G401.6 (cell line): ENCODE data around the gene POFUT2.

Experiments
- FAIRE-seq: peaks from 2 replicates; lab custom pipeline; 2012; peaks lifted over from hg19 to GRCh38; lab: Jason Lieb, UNC

The POFUT2 gene

DNA sequence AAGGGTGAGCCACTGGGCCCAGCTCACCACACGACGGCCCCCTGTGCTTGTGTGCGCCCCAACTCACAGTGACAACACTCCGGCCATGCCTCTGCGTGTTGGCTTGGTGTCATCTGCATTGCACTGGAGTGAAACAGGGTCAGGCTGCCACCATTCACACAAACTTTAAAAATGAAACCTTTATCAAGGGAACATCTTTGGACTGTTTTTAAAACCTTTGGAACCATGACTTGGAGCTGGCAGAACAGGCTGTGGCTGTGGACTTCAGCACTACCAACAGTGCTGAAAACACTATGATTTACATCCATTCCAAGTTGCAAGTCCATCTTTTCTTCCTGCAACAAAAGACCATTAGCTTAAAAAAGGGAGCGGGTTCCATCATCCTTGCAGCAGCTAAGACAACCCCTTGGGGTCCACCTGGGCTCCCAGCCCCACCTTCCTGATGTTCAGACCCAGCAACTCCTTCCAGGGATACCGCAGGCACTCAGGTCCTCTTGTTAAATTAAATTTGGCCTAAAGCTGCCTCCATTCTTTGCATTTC, 25.6 kb downstream of the POFUT2 start:
- FAIRE-seq: no peak

DNA sequence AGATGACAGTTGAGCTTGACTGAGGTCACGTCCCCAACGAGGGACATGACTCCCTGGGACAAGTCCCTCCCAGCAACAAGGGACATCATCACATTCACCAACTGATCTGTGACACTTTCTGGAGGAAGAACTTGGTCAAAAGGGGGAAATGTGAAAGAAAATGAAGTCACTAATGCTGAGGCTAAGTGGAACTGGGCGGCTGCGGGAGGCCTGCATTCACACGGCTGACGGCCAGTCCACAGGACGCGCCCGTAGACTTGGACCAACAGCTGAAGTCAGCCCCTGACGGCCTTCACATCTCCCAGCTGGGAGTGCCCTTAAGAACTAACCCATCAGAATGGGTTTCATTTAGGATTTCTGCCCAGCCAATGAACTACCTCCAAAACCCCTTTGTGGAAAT, 26.6 kb downstream of the POFUT2 start:
- FAIRE-seq: no peak

DNA sequence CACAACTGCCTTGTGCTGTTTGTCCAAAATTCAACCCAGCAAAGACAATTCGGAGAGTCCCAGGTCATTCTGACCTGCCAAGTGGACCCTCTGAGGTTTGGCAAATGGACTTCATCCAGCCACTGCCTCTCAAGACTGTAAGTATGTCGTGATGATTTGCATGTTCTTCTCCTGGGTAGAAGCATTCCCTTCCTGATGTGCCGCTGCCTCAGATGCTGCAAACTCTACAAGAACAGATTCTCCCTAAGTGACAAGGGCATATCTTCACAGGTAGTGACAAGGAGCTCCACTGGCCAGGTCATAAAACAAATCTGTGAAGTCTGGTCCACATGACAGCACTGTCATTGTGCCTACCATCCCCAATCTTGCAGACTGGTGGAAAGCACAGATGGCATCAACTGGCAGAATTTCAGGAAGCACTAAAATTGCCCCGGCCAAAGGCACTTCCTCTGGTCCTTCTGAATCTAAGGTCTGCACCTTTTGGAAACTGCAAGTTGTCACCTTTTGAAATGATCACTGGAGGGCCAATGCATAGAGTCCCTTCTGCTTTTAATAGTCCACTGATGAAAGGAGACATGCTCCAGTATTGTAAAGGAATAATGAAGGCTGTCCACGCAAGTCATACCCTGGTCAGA, 27.4 kb downstream of the POFUT2 start:
- FAIRE-seq: no peak

DNA sequence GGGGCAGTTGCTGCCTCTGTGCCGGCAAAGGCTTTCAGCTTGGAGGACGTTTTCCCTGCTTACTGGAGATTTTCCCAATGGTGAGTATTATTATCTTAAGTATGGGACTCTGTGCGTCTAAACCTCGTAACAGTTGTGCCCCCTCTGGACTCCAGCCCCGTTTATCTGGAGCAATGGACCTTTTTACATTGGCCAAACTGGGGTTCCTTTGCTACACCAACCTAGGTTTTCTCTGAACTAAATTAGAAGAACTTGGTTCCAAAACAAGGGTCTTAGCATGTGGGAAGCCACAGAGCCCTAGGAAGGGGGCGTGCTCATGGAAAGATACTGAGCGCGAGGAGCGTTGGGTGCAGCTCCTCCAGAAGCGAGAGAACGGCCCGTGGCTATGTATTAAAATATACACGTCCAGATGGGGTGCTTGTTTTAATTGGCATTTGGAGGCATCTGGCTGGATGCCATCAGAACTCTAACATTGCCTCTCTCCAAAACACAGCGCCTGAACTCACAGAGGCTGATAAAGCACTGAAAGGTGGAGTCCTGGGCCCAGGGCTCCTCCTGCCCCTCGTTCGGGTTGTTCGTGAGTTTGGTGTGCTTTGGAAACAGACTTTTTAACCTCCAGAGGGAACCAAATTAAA, 28.4 kb downstream of the POFUT2 start:
- FAIRE-seq: no peak

DNA sequence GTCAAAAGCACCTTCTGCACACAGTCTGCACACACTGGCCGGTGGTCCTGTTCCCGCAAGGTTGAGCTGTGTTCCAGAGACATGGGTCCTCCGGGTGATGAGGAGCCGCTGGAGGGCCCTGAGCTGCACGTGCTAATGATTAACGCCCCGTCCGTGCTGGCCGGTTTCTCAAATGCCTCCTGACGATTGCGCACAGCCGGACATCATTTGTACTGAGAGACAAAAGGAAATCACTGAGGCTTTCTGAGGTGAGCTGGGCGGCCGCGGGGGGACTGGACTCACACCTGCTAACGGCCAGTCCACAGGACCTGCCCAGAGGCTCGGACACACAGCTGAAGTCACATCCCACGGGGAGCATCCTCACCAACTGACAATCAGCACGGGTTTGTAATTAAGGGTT, 29.2 kb downstream of the POFUT2 start:
- no peak for FAIRE-seq

DNA sequence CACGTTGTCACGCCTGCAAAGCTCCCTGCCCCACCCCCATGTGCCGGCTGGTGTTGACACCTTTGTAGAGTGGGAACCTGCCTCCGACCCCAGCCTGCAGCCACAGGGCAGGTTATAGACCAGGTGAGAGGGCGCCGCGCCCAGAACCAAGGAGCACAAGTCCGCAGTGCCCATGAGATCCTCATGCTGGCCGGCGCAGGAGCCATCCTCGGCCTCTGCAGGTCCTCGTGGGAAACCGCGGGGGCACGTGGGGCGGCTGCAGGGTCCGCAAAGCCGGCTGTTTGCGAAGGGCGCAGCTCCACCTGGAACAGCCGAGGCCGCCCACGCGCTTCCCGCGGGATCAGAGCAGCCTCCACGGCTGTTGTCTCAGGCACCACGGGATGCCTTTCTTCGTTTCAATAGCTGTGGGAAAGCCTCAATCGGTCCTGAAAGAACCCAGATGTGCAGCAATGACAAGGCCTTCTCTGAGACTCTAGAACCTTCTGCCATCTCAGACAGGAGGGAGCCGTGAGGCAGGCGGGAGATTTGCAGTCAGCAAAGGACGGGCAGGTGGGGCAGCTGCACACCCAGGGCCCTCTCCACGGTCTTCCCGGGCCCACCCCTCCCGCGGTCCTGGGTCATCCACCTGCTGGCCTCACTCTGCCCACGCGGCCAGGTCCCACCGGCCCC, 29.9 kb downstream of the POFUT2 start:
- no peak for FAIRE-seq

DNA sequence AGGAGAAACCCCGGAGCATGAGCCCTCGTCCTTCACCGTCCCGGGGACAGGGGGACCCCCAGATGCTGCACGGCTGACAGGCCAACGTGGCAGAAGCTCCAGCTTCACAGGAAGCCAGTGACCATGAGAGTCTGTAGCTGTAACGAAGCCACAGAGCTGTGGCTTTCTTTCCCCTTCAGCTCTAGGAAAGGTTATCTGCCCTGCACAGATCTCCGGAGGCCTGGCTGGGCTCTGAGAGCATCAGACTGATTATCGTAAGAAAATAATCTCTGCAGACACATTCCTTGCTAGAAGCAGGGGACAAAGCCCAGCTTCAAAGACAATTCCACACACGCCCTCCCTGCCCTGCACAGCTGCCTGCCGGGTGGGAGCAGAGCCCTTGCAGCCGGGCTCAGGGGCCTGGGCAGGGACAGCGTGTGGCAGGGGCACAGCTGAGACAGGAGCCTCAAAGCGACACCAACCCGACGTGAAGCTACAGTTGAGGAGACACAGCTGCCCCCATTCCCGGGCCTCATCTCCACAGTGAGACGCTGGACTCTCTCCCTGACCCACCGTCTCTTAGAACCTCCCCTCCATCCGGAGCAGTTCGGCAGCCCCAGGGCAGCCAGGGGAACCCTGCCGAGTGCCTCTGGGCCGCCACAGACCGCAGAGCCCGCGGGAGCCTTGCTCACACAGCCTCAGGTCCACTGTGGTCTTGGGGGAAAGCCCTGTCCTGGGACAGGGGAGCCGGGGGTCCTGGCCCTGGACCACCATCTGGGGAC, 30.6 kb downstream of the POFUT2 start:
- no peak for FAIRE-seq

DNA sequence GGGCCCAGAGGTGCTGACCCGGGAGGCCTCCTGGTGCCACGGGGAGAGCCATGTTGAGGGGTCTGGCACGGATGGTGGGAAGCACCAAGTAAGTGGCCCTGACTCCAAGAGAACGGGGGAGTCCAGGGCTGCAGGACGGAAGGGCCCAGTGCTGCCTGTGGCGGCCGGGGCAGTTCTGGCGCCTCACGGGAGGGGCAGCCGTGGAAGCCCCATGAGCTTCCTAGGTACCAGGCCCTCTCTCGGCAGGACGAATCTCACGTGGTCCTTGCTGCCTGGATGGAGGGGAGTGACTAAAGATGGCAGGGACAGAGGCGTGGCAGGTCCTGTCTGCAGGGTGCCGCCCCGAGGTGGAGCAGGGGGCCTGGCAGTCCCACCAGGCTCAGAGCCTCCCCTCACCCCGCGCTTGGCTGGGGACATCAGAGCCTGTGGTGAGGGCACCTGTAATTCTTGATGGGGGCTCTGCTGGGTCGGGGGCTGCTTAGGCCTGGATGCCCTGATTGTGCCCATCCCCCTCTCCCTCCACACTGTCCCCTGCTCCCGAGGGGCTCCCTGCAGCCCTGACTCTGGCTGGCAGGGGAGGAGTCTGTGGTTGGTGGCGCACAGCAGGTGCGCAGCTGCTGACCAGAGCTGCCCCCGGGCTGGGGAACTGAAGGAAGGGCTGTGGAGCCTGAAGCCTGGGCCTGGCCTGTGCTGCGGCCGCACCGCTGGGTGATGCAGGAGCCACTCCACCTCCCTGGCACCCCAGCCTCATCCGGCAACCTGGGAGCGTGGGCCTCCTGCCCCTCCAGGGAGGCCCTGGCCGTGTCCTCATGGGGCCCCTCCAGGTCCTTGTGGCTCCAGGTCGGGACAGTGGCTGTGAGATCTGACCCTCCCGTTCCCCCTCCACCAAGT, 31.4 kb downstream of the POFUT2 start:
- no peak for FAIRE-seq

DNA sequence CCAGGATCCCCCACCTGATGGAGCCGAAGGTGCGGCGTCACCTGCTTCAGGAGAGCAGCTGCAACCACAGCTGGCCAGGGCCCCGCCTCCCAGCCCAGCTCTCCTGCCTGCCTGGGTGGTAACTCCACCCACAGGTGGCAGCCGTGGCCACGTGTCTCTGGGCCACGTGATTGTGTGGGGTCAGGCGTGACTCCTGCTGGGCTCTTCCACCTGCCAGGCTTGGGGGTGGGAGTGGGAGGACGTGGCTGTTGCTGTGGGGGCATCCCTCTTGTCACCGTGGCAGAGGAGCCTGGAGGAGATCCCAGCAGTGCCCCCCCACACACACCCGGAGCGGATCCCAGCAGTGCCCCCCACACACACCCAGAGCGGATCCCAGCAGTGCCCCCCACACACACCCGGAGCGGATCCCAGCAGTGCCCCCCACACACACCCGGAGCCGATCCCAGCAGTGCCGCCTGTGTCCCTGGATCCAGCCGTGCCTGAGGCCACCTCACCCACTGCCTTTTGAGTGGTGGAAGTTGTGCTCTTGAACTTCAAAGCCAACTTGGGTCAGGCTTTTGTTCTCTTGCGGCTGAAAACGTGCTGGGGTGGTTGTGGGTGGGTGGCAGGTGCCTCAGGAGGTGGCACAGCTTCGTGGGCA, 32.2 kb downstream of the POFUT2 start:
- FAIRE-seq: no peak

DNA sequence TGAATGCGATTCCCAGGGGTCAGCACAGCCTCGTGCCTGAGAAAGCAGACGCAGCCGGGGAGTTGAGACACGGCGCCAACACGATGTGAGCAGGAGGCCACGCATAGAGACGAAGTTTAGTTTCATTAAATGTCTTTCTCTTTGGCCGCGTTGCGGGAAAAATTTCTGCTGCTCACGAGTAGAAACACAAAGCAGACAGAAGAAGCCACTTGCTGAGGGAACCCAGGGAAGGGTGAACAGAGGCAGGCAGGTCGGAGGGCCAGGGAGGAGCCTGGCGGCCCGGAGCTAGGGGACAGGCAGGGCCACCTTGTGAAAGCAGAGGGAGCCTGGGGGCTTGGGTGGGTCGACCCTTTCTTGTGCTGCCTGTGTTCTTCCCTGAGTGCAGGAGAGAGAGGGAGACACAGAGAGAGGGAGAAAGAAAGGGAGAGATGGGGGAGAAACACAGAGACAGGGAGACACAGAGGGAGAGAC, 33.2 kb downstream of the POFUT2 start:
- no peak for FAIRE-seq

DNA sequence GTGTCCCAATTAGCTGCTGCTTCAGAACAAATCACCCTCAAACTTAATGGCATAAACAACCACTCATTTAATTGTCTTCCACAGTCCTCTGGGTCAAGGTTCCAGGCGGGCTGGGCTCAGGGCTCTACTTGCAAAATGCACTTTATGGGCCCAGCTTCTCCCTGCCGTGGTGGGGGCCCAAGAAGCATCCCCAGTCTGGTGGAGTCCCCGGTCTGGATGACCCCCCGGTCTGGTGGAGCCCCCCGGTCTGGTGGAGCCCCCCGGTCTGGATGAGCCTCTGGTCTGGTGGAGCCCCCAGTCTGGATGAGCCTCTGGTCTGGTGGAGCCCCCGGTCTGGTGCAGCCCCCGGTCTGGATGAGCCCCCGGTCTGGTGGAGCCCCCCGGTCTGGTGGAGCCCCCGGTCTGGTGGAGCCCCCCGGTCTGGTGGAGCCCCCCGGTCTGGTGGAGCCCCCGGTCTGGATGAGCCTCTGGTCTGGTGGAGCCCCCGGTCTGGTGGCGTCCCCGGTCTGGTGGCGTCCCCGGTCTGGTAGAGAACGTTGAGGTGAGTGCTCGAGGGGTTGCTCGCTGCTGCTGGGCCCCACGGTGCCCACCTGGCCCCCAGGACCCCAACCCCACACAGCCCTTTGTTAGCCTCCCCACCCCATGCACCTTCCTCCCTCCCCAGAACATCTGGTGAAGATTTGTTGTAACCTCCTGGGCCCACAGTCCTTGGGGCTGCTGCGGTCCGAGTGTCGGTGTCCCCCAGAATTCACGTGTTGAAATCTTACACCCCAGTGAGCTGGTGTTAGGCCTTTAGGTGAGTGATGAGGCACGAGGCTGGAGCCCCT, 33.8 kb downstream of the POFUT2 start:
- FAIRE-seq: no peak

DNA sequence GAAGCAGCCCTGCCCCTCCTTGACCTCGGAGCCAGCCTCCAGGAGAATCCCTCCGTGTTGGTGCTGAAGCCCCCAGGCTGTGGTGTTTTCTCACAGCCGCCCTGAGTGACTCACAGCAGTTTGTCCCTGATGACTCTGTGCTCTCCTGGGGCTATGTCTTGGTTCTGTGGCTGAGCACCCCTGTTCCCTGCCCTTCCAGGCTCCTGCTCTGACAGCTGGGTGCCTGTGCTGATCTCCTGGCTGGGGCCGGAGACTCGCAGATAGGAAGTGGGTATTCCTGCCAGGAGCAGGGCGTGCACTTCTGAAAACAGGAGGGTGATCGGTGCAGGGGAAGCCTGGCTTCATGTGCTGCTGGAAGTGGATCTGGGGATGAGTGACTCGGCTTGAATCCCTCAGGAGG, 34.5 kb downstream of the POFUT2 start:
- FAIRE-seq: no peak

DNA sequence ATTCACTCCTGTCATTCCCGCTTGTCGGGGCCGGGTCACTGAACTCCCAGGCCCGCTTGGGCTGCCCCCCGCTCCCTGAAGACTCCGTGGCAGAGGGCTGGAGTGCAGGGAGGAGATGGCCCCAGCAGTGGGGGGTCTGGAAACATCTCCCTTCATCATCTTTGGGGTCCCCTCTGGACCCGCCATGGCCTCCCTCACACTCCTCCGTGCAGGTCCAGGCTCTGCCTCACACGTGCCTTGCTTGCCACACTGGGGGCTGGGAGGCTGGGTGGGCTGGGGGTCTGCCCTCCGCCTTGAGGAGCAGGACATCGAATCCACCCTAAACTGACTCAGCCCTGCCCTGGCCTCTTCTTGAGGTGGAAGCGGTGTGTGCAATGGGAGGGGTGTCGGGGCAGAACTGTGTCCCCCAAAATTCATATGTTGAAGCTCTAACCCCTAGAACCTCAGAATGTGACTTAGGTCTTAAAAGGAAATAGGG, 35.2 kb downstream of the POFUT2 start:
- no peak for FAIRE-seq

DNA sequence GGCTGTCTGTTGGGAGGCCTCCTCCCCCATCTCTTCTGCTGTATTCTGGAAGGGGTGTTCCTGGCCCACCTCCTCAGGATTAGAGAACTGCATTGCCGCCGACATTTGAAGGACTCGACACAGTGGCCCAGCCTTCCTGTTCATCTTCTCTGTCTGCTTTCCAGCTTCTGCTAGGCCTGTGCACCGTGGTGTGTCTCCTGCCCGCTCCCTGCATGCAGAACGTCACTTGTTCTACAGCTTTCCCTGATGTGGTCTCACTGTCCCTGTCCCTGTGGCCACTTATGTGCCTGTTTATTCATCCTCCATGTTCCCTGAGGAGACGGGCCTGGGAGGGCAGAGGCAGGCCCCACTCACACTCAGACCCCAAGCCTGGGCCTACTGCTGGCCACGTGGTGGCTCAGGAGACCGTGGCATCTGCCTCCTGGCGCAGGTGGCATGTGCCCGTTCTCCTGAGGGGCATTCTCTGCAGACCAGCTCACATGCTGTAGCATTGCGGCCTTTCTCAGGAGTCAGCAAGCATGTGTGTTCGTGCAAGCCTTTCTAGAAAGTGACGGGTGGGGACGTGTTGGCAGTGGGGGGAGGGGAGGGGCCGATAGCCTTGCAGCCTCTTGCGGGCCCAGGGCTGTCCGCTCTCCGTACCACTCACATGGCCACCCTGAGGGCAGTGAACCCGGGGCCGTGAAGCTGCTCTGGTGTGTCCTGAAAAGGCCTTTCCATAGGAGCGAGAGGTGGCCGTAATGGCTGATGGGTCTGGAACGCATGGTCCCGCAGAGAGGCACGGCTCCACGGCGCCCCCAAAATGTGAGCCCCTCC, 35.9 kb downstream of the POFUT2 start:
- no peak for FAIRE-seq

DNA sequence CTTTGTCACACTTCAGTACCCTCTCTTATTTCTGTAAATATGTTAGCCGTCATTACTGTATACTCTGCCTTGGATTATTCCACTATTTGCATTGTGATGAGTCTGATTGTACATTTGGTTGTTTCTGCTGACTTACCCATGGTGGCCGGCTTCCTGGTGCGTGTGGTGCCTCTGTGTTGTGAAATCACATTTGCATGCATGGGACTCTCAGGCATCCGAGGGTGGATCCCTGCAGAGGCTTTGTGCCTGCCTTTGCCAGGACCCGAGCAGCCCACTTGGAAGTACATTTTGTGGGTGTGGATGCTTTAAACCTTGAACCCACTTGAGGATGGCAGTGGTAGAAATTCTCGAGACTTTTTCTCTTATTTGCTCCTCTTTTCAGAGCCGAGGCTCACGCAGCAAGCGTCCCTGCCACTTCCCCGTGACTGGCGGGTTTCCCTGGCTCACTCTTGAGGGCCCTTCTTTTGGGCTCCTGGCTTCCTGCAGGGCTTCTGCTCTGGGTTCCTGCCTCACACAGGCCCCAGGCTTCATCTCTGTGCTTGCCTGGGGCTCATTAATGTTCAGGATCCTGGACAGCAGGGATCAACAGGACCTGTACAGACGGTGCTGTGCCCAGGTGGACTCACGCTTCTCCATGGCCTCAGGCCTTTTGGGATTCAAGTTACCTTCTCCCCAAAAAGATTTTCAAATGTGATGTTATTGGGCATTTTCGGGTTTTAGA, 36.6 kb downstream of the POFUT2 start:
- FAIRE-seq: no peak

DNA sequence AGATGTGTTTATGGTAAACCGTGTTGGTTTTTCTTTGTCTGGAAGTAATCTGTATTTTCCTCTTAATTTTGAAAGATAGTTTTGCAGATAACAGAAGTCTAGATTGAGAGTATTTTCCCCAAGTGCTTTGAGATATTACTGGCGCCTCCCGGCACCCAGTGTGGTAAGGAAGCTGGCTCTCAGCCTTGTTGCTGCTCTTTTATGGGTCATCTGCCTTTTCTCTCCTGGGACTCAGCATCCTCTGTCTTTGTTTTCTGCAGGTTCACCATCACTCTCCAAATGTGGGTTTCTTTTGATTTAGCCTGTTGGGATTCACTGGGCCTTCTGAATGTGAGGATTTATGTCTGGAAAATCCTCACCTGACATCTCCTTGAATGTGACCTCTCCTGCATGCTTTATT, 37.4 kb downstream of the POFUT2 start:
- FAIRE-seq: no peak

DNA sequence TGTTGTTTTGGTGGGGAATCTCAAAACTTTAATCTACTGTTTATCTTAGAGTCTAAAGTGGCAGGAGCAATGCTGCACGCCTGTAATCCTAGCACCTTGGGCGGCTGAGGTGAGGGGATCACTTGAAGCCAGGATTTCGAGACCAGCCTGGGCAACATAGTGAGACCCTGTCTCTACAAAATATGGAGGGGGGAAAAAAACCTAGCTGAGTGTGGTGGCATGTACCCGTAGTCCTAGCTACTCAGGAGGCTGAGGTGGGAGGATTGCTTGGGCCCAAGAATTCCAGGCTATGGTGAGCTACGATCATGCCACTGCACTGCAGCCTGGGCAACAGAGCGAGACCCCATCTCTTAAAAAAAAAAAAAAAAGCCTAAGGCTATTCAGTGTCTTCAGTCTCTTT, 38.1 kb downstream of the POFUT2 start:
- FAIRE-seq: no peak

DNA sequence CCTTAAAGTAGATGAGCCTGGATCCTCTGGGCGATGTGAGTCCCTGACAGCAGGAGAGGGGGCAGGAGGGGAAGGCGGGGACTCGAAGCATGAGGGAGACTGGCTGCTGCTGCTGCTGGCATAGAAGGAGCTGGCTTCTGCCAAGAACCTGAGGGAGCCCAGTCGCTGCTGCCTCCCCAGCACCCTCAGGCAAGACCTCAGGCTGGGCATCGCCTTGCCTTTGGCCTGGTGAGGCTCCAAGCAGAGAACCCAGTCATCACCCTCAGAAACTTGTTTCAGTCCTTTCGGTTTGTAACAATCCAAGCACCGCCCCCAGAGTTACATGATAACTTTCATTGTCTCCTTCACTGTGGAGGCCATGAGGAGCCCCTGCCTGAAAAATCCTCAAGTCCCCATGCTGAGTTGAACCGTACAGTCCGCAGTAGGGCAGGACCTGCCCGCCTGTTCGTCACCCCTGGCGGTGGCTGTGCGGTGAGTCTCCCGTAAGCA, 38.8 kb downstream of the POFUT2 start:
- FAIRE-seq: no peak
